ENCODE data around the gene C11orf68. TPM values are rescaled to one million over a fixed set of nuclear protein-coding genes. Genes with fewer than 3 reads are reported as not detected.
A peak's percentile ranks its signal among the peaks of the same experiment; 100 is the strongest.

The C11orf68 gene
- total RNA-seq, 1 experiment from 2014 or later: 31.9 TPM

DNA sequence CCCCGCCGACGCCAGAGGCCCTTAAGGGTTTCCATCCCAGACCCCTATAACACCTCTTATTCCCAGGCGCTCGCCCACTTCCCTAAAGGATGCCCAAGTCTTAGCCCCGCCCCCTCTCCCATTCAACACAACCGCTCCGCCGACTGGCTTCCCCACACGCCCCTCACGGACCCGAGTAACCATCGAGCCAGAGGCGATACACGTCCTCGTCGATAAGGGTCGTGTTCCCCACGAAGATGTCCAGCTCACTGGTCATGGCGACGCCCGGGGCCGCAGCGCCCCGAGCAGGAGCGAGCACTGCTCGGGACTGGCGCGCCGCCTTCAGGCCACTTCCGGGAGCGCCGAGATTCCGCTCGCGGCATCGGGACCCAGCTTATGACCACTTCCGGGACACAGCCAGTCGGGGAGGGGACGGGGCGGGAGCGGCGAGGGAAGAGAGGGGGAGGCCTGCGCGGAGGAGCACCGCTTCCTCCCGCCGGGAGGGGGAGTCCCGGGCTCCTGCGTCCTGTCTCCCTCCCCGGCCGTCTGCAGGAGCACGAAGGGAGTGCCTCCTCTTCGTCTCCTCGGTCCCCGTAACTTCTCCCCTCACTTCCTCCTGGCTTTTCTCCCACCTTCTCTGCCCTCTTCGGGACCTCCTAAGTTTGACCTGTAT, 30.6 kb downstream of the C11orf68 start, which contains the start of gene FIBP (continued):
- TF ChIP-seq, protein P1, sequence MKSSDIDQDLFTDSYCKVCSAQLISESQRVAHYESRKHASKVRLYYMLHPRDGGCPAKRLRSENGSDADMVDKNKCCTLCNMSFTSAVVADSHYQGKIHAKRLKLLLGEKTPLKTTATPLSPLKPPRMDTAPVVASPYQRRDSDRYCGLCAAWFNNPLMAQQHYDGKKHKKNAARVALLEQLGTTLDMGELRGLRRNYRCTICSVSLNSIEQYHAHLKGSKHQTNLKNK (CRISPR knock-in tag; IDR thresholded peaks at IDR 0.05): no peak
- TF ChIP-seq ZNF138 (CRISPR knock-in tag; conservative IDR thresholded peaks at IDR 0.05) (no peak), SP1 (CRISPR knock-in tag; conservative IDR thresholded peaks at IDR 0.05) (peak; percentile 69; the same call in 1 of the 2 replicates), SMAD3 (CRISPR knock-in tag; IDR thresholded peaks at IDR 0.05; ENCODE audit: borderline replicate concordance) (peak; percentile 81; the same call in 1 of the 2 replicates), GTF2I (CRISPR knock-in tag; conservative IDR thresholded peaks at IDR 0.05) (no peak), SOX15 (CRISPR knock-in tag; IDR thresholded peaks at IDR 0.05) (no peak), MAX (CRISPR knock-in tag; IDR thresholded peaks at IDR 0.05) (peak; percentile 75), ZNF532 (CRISPR knock-in tag; IDR thresholded peaks at IDR 0.05; ENCODE audit: borderline replicate concordance) (no peak), ESRRA (CRISPR knock-in tag; IDR thresholded peaks at IDR 0.05; ENCODE audit: borderline replicate concordance) (no peak), TCF7 (CRISPR knock-in tag; IDR thresholded peaks at IDR 0.05; ENCODE audit: low read depth) (no peak), MLX (CRISPR knock-in tag; IDR thresholded peaks at IDR 0.05) (no peak), NR1H2 (CRISPR knock-in tag; IDR thresholded peaks at IDR 0.05) (no peak), JUN (CRISPR knock-in tag; IDR thresholded peaks at IDR 0.05) (no peak; the same call in 1 of the 2 replicates), NFATC4 (CRISPR knock-in tag; IDR thresholded peaks at IDR 0.05) (no peak), E2F4 (CRISPR knock-in tag; IDR thresholded peaks at IDR 0.05; ENCODE audit: borderline replicate concordance, low read depth) (no peak), PRRX2 (CRISPR knock-in tag; IDR thresholded peaks at IDR 0.05) (no peak), EMX1 (CRISPR knock-in tag; IDR thresholded peaks at IDR 0.05) (no peak), RORB (CRISPR knock-in tag; IDR thresholded peaks at IDR 0.05) (no peak), IRF2 (CRISPR knock-in tag; IDR thresholded peaks at IDR 0.05; ENCODE audit: borderline replicate concordance, low read depth) (no peak)
- TF ChIP-seq, protein P2, sequence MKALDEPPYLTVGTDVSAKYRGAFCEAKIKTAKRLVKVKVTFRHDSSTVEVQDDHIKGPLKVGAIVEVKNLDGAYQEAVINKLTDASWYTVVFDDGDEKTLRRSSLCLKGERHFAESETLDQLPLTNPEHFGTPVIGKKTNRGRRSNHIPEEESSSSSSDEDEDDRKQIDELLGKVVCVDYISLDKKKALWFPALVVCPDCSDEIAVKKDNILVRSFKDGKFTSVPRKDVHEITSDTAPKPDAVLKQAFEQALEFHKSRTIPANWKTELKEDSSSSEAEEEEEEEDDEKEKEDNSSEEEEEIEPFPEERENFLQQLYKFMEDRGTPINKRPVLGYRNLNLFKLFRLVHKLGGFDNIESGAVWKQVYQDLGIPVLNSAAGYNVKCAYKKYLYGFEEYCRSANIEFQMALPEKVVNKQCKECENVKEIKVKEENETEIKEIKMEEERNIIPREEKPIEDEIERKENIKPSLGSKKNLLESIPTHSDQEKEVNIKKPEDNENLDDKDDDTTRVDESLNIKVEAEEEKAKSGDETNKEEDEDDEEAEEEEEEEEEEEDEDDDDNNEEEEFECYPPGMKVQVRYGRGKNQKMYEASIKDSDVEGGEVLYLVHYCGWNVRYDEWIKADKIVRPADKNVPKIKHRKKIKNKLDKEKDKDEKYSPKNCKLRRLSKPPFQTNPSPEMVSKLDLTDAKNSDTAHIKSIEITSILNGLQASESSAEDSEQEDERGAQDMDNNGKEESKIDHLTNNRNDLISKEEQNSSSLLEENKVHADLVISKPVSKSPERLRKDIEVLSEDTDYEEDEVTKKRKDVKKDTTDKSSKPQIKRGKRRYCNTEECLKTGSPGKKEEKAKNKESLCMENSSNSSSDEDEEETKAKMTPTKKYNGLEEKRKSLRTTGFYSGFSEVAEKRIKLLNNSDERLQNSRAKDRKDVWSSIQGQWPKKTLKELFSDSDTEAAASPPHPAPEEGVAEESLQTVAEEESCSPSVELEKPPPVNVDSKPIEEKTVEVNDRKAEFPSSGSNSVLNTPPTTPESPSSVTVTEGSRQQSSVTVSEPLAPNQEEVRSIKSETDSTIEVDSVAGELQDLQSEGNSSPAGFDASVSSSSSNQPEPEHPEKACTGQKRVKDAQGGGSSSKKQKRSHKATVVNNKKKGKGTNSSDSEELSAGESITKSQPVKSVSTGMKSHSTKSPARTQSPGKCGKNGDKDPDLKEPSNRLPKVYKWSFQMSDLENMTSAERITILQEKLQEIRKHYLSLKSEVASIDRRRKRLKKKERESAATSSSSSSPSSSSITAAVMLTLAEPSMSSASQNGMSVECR (CRISPR knock-in tag; IDR thresholded peaks at IDR 0.05; ENCODE audit: borderline replicate concordance): peak; percentile 93; the same call in 1 of the 2 replicates
- TF ChIP-seq, protein P3, sequence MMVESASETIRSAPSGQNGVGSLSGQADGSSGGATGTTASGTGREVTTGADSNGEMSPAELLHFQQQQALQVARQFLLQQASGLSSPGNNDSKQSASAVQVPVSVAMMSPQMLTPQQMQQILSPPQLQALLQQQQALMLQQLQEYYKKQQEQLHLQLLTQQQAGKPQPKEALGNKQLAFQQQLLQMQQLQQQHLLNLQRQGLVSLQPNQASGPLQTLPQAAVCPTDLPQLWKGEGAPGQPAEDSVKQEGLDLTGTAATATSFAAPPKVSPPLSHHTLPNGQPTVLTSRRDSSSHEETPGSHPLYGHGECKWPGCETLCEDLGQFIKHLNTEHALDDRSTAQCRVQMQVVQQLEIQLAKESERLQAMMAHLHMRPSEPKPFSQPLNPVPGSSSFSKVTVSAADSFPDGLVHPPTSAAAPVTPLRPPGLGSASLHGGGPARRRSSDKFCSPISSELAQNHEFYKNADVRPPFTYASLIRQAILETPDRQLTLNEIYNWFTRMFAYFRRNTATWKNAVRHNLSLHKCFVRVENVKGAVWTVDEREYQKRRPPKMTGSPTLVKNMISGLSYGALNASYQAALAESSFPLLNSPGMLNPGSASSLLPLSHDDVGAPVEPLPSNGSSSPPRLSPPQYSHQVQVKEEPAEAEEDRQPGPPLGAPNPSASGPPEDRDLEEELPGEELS (CRISPR knock-in tag; IDR thresholded peaks at IDR 0.05): no peak
- TF ChIP-seq, protein P4, sequence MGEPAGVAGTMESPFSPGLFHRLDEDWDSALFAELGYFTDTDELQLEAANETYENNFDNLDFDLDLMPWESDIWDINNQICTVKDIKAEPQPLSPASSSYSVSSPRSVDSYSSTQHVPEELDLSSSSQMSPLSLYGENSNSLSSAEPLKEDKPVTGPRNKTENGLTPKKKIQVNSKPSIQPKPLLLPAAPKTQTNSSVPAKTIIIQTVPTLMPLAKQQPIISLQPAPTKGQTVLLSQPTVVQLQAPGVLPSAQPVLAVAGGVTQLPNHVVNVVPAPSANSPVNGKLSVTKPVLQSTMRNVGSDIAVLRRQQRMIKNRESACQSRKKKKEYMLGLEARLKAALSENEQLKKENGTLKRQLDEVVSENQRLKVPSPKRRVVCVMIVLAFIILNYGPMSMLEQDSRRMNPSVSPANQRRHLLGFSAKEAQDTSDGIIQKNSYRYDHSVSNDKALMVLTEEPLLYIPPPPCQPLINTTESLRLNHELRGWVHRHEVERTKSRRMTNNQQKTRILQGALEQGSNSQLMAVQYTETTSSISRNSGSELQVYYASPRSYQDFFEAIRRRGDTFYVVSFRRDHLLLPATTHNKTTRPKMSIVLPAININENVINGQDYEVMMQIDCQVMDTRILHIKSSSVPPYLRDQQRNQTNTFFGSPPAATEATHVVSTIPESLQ (CRISPR knock-in tag; IDR thresholded peaks at IDR 0.05): no peak
- TF ChIP-seq, protein P5, sequence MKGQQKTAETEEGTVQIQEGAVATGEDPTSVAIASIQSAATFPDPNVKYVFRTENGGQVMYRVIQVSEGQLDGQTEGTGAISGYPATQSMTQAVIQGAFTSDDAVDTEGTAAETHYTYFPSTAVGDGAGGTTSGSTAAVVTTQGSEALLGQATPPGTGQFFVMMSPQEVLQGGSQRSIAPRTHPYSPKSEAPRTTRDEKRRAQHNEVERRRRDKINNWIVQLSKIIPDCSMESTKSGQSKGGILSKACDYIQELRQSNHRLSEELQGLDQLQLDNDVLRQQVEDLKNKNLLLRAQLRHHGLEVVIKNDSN (CRISPR knock-in tag; IDR thresholded peaks at IDR 0.05): no peak
